ENCODE results near the gene PITHD1. TPM values are rescaled to one million over a fixed set of nuclear protein-coding genes. Genes with fewer than 3 reads are reported as not detected.

Gene PITHD1
- total RNA-seq, 2 experiments from 2014 or later = 110 to 111 TPM

GRCh38 chr1:23756676-23757075, 21.5 kb upstream of the PITHD1 start:
- Mint-ChIP-seq H3K4me3 (no peak overlapping the region), H3K4me1 (ENCODE audit: low read depth) (no peaks in the 10 kb centered on the region), H3K27ac (no peak overlapping the region), H3K9me3 (no peaks in the 10 kb centered on the region), H3K27me3 (no peaks in the 10 kb centered on the region), H3K36me3 (ENCODE audit: low read depth) (peaks cover 96% of the 10 kb centered on the region)
- Histone ChIP-seq H3K4me1 (ENCODE audit: insufficient read depth, low read length) (no peaks in the 10 kb centered on the region), H3K4me3 (ENCODE audit: low read length) (no peak overlapping the region), H3K27ac (ENCODE audit: low read depth in 1 of 2, low read length in 2 of 2) (no peak overlapping the region), H3K27me3 (ENCODE audit: control insufficient read depth in 1 of 2, insufficient read depth in 2 of 2, low read length in 2 of 2) (no peaks in the 10 kb centered on the region), H3K9me3 (ENCODE audit: control insufficient read depth in 1 of 2, insufficient read depth in 1 of 2, low read length in 2 of 2) (no peaks in the 10 kb centered on the region), H3K36me3 (ENCODE audit: insufficient read depth, low read length) (peaks cover 95% of the 10 kb centered on the region)
- ATAC-seq (ENCODE audit: poor library complexity) (no peak), DNase-seq (no peak)
- ChIA-PET CTCF (no interaction called here), POLR2A (no interaction called here)
- no peak for TF ChIP-seq CTCF (IDR thresholded peaks at IDR 0.05)
- intact Hi-C loops (cut with DNase I, micrococcal nuclease) = no loop called here

- Histone ChIP-seq H3K4me3 (ENCODE audit: low read length) (no peak overlapping the region), H3K36me3 (ENCODE audit: insufficient read depth, low read length) (peaks cover 88% of the 10 kb centered on the region), H3K9me3 (ENCODE audit: control insufficient read depth in 1 of 2, insufficient read depth in 1 of 2, low read length in 2 of 2) (no peaks in the 10 kb centered on the region), H3K27ac (ENCODE audit: low read depth in 1 of 2, low read length in 2 of 2) (no peak overlapping the region), H3K4me1 (ENCODE audit: insufficient read depth, low read length) (no peaks in the 10 kb centered on the region), H3K27me3 (ENCODE audit: control insufficient read depth in 1 of 2, insufficient read depth in 2 of 2, low read length in 2 of 2) (no peaks in the 10 kb centered on the region)
- no peak for ATAC-seq (ENCODE audit: poor library complexity)
- TF ChIP-seq CTCF (IDR thresholded peaks at IDR 0.05) = no peak
- Mint-ChIP-seq H3K27ac (no peak overlapping the region), H3K4me3 (no peak overlapping the region), H3K36me3 (ENCODE audit: low read depth) (peaks cover 97% of the 10 kb centered on the region), H3K27me3 (no peaks in the 10 kb centered on the region), H3K4me1 (ENCODE audit: low read depth) (no peaks in the 10 kb centered on the region), H3K9me3 (no peaks in the 10 kb centered on the region)
- ChIA-PET POLR2A (no interaction called here), CTCF (interaction anchor here (0.8 kb wide), 1 partner anchor 14 kb away, joined by 3 read pairs; no protein-coding TSS in a partner anchor)
- DNase-seq = no peak
- intact Hi-C loops (cut with DNase I, micrococcal nuclease) = no loop called here
These were observed 20.4 kb upstream of the PITHD1 start for GRCh38 chr1:23757812-23758211.

GRCh38 chr1:23759277-23759676, 18.9 kb upstream of the PITHD1 start:
- Mint-ChIP-seq H3K4me3 (no peak overlapping the region), H3K9me3 (no peaks in the 10 kb centered on the region), H3K27me3 (no peaks in the 10 kb centered on the region), H3K27ac (no peak overlapping the region), H3K4me1 (ENCODE audit: low read depth) (no peaks in the 10 kb centered on the region), H3K36me3 (ENCODE audit: low read depth) (peaks cover 92% of the 10 kb centered on the region)
- Histone ChIP-seq H3K4me1 (ENCODE audit: insufficient read depth, low read length) (no peaks in the 10 kb centered on the region), H3K9me3 (ENCODE audit: control insufficient read depth in 1 of 2, insufficient read depth in 1 of 2, low read length in 2 of 2) (no peaks in the 10 kb centered on the region), H3K4me3 (ENCODE audit: low read length) (no peak overlapping the region), H3K36me3 (ENCODE audit: insufficient read depth, low read length) (peaks cover 77% of the 10 kb centered on the region), H3K27me3 (ENCODE audit: control insufficient read depth in 1 of 2, insufficient read depth in 2 of 2, low read length in 2 of 2) (no peaks in the 10 kb centered on the region), H3K27ac (ENCODE audit: low read depth in 1 of 2, low read length in 2 of 2) (no peak overlapping the region)
- ChIA-PET CTCF (no interaction called here), POLR2A (interaction anchor here (1.1 kb wide), 1 partner anchor 13 kb away, joined by 3 read pairs; no protein-coding TSS in a partner anchor)
- intact Hi-C loops (cut with DNase I, micrococcal nuclease) = no loop called here
- DNase-seq (no peak), ATAC-seq (ENCODE audit: poor library complexity) (no peak)
- TF ChIP-seq CTCF (IDR thresholded peaks at IDR 0.05) = no peak

Data from CD4-positive, alpha-beta T cell (primary cell).